Cerebellar cortex (tissue), 1 donor: ENCODE results near the gene DDX60.
A peak's percentile ranks its signal among the peaks of the same experiment; 100 is the strongest.

ENCODE experiments used
- DNase-seq: peaks from one replicate; pipeline ENCODE4 v3.0.0-alpha.2; 2015; ENCODE audit warnings: low spot score

The DDX60 gene

GRCh38 chr4:168208957-168209614 lies 109.5 kb downstream of the DDX60 start:
- DNase-seq, result no peak

- no peak for DNase-seq
These were observed 115.2 kb downstream of the DDX60 start for GRCh38 chr4:168203233-168203911.

GRCh38 chr4:168200685-168201084 lies 117.9 kb downstream of the DDX60 start:
- no peak for DNase-seq

- no peak for DNase-seq
These were observed 119.1 kb downstream of the DDX60 start for GRCh38 chr4:168199260-168199957.

- DNase-seq, result no peak
These were observed 120.6 kb downstream of the DDX60 start for GRCh38 chr4:168197926-168198325.

GRCh38 chr4:168188754-168189153 lies 129.8 kb downstream of the DDX60 start:
- no peak for DNase-seq

GRCh38 chr4:168183717-168184571 lies 134.6 kb downstream of the DDX60 start:
- DNase-seq, result peak; percentile 20

- no peak for DNase-seq
These were observed 140.9 kb downstream of the DDX60 start for GRCh38 chr4:168177546-168178149.

DNA sequence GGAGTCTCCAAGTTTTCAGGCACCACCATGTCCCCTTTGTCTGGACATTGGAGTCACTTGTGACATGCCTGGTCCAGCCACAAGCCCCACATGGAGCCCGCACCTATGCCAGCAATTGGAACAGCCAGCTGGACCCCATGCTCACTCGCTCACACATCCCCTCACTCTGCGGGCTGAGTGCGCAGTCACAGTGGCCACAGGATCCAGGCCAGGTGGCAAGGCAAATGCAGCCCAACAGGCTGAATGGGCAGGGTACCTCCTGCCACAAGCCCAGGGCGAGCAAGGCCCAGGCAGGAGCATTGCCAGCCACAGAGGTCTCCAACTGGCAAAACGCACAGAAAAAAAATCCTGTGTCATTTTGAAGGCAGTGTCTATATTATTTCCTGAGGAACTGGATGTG lies 144.2 kb downstream of the DDX60 start:
- no peak for DNase-seq

- DNase-seq, result no peak
These were observed 150.8 kb downstream of the DDX60 start for GRCh38 chr4:168167714-168168284.
